ENCODE measurements around the gene IPO9. TPM values are rescaled to one million over a fixed set of nuclear protein-coding genes. Genes with fewer than 3 reads are reported as not detected.
"Not testable (repeated sequence)": the region's sequence is repeated elsewhere in the genome, so short reads cannot be mapped to it uniquely, and the experiment has no call there.

Gene IPO9
- total RNA-seq, 1 donor from 2014 or later = 22.3 TPM

DNA sequence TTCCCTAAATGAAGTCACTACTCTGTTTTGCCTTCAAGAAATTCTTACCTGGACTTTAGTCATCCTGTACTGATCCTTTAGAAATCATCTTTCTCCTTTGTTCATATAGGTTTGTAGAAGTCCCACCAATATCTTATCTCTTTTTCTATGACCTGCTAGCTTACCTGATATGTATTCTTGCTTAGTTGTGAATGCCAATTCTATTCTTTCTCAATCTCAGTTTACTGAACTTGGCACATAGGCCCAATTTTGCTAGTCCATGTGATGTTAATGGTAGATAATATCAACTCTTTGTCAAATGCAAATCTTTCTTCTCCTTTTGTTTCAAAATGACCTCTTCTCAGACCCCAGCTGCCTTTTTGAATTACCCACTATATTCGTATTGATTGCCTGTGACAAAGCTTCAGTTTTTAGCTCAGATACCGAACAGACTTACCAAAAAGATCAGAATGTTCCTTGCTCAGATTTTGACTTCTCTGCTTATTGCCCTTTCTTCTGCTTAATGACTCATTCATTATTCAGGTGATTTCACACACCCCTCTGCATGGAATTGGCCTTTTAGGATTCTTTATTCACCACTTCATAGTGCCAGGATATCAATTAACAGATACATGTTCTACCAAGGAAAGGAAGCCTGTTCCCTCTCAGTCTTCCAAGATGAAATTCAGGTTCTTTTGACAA, 20.6 kb downstream of the IPO9 start:
- no peak for DNase-seq

GRCh38 chr1:201850053-201850397, 21.1 kb downstream of the IPO9 start:
- peak; percentile 16 for DNase-seq

DNA sequence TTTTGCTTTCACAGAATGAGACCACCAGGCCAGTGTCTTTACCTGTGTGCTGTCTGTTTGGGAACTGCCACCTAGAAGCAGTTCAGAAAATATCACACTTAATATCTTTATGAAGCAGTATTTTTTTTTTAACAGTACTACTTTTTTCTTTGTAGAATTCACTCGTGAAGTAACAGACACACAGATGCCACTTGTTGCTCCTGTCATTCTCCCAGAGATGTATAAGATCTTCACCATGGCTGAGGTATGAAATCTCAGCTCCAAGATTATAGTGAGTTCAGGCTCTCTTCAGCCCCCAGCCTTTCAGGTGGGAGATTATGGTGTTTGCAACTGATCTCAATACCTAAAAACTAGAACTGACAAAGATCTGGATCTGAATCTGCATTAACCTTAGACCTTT, 23.0 kb downstream of the IPO9 start:
- DNase-seq = no peak

GRCh38 chr1:201856722-201857121, 27.8 kb downstream of the IPO9 start:
- DNase-seq = not testable (repeated sequence)

DNA sequence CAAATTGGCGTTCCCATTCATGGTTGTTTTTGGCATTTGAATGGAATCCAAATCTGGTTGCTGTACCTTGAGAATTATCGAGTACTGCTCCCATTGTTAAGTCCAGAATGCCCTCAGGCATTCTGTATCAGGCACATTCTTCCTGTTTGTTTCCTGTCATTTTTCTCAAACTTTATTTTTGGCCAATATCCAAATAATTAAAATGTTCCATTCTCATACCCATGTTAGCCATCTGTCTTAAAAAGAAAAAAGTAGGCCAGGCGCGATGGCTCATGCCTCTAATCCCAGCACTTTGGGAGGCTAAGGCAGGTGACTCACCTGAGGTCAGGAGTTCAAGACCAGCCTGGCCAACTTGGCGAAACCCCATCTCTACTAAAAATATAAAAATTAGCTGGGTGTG, 30.5 kb downstream of the IPO9 start:
- DNase-seq = no peak

DNA sequence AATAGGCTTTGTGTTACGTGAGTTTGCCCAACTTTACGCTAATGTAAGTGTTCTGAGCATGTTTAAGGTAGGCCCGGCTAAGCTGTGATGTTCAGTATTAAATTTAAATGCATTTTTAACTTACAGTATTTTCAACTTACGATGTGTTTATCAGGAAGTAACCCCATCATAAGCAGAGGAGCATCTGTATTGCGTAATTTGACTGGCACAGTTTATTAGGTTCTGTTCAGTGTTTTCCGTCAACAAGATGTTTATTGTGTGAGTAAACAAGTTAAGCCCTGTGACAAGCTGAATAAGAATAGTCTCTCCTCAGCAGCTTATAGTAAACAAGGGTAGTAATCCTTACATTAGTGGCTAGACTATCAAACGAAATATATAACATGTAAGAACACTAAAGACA, 32.5 kb downstream of the IPO9 start:
- DNase-seq = no peak

GRCh38 chr1:201870397-201870796, 41.4 kb downstream of the IPO9 start:
- DNase-seq = no peak

DNA sequence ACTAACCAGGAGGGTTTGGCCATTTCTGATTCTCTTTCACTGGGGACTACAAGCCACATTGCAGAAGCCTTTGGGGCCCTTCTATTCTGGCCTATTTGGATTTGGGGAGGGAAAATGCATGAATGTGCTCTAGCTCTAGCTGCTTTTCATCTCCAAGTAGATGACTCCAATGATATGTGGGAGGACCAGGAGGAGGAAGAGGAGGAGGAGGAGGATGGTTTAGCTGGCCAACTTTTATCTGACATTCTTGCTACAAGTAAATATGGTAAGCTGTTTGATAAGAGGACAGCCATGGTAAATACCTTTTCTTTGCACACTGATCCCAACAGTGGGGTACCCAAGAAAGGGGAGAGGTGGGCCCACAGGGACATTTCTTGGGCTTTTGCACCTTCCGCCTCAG, 45.7 kb downstream of the IPO9 start:
- DNase-seq = no peak

- no peak for DNase-seq
Observed at GRCh38 chr1:201876148-201876818, 47.3 kb downstream of the IPO9 start.

DNA sequence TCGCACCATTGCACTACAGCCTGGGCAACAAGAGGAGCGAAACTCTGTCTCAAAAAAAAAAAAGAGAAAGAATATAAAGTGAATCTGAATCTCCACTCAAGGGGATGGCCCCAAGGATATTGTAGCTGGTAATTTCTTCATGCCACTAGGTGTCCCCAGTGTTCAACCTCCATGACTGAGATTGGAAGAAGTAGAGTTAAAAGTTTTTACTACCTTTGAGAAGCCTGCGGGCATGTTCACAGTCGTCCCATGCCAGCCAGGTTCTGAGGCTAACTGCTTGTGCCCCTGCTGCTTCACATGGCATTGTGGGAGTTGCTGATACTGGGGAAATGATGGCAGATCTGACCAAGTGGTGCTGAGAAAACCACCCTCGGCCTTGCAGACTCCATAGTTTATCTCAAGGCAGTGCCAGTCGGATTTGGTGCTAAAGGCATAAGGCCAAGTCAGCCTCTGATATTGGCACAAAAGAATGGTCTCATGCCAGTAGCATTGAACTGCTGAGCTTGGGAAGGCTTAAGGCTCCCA, 49.0 kb downstream of the IPO9 start:
- DNase-seq = no peak

DNA sequence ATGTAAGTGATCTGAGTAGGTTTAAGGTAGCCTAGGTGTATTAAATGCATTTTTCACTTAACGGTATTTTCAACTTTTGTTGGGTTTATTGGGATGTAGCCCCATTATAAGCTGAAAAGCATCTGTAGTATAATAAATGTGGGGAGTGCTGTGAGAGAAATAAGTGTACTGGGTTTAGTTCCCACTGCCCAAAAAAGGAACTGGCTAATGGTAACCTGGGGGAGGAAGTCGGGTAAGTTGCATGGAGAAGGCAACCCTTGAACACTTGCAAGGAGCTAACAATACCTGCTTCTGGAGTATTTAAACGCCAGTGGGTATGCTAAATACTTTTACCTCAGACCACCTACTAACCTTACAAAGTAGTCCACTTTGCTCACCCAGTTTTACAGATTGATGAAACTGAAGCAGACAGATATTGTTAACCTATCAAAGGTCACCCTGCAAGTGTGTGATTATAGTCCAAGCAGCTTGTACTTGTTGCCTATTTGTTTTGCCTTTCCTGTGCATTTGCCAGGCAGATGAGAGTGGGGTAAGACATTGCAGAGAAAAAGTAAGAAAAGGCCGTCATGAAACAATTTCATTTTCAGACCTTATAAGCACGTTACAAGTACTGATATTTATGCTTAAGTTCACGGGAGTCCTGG, 52.1 kb downstream of the IPO9 start:
- no peak for DNase-seq

DNA sequence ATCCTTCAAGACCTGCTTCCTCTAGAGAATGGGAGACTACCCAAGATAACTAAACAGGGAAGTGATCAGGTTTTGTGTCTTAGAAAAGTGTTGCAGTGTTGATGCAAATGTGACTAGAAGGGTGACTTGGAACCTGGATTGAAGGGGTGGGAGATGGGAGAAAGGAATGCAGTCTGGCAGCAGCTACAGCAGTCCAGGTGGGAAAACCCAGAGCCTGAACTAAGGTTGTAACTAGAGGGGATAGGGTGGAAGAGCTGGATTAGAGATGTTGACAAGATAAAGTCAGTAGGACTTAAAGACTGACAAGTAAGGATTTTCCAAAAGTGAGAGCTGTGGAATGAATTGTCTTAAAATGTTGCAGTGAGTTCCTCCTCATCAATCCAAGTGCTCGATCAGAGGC, 52.7 kb downstream of the IPO9 start:
- no peak for DNase-seq

DNA sequence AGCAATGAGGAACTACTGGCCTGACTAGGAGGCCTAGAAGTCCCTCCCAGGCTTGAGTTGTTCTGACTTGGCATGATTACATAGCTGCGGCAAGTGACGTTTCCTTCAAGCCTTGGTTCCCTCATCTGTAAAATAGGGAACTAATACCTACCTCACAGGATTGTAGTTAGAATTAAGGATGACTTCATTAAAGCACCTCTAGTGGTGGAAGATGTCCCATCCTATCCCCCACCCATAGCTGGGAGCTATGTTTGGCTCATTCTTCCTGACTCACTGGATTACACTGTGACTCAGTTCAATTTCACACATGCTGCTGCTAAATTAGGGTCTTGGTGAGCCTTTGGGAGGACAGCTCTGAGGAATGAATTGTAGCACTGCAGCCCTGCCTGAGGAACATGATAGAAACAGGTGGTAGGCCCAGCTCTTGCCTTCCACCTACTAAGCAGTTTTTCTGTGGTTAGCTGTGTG, 53.7 kb downstream of the IPO9 start:
- peak; percentile 15 for DNase-seq

GRCh38 chr1:201883266-201883665, 54.3 kb downstream of the IPO9 start:
- DNase-seq = no peak

DNA sequence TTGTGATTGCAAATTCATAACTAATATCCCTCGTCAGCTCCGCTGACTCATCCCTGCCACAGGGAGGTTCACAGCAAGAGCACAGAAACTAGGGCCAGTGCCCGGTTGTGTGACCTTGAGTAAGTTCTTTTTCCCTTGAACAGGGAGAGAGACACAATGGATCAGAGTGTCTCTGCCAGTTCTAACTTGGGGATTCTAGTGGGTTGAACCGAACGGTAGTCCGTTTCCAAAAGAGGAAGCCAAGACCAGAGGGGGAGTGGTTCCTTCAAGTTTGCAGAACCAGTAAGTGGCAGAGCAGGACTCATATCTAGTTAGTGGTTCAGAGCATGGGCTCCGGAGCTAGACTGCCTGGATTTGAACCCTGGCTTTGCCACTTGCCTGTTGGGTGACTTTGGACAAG, 54.8 kb downstream of the IPO9 start:
- DNase-seq = no peak

DNA sequence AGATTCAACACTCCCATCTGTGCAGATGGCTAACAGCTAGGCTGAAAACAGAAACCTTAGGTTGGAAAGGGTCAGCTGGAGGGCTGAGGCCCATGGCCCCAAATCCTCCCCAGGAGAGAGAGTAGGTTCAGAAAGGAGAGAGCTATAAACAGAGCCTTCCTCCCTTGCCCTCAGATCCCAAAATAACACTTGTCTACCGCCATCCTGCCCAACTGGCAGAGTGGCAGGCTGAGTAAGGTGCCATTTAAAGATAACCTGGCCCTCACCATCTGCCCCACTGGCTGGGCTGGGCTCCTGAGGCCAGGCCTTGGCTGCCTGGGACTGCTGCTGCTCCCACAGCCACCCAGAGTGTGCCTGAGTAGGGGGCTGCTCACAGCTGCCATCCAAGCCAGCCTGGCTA, 55.5 kb downstream of the IPO9 start:
- no peak for DNase-seq

DNA sequence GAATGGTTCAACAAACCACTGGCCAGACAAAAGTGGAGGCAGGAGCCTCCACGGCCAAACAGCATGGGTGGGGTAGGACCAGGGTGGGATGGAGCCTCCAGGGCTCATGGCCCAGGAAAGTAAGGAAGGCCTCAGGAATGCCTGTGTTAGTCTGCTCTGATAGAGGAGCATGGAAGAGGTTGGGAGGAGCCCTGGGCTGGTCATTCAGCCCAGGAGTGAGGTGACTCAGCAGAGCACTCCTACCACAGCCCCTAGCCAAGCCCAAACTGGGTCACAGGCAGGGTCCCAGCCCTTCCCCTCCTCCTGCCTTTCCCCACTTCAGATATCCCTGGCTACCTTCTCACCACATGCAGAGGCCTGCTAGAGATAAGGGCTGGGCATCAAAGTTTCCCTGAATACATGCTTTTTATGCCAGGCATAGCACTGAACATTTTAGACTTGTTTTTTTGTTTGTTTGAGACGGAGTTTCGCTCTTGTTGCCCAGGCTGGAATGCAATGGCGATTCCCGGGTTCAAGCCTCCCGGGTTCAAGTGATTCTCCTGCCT, 56.6 kb downstream of the IPO9 start:
- DNase-seq = no peak

DNA sequence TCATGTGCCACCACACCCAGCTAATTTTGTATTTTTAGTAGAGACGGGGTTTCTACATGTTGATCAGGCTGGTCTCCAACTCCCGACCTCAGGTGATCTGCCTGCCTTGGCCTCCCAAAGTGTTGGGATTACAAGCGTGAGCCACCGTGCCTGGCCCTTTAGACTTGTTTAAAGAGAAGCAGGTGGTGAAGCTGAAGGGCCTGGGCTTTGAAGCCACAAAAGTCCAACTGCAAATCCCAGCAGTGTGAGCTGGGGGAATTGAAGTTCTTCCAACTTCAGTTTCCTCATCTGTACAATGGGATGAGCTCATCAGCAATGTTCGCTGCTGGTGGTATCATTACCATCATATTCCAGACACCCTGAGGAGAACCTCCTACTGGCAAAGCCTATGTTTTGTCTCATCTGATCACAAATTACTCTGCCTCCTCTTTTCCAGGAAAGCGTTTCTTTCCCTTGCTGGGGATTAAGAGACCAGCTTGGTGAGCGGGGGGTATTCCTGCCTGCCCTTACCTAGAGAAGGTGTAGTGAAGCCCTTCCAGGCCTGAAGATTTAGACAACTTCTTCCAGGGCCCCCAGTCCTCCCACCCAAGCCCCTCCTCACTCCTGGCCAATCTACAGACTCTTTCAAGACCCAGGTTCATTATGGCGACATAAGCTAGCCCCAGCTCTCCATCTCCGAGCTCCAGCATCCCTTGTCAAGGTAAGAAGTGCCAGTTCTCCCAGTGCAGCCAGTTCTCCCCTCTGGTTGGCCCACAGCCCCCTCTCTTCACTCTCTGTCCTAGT, 57.3 kb downstream of the IPO9 start:
- DNase-seq = no peak

GRCh38 chr1:201887116-201887866, 58.3 kb downstream of the IPO9 start:
- no peak for DNase-seq

- peak; percentile 31 for DNase-seq
Observed at GRCh38 chr1:201888282-201889089, 59.5 kb downstream of the IPO9 start, which contains the start of gene SHISA4. Gene SHISA4, plus strand, starts transcription at chr1:201888898. Its CDS starts 97 bp downstream, at chr1:201888995.
